Stomach (tissue), 9 donors: ENCODE measurements around the gene NTN4. TPM values are rescaled to one million over a fixed set of nuclear protein-coding genes. Genes with fewer than 3 reads are reported as not detected.
A peak's percentile ranks its signal among the peaks of the same experiment; 100 is the strongest.

ENCODE experiments used
- DNase-seq, 2 donors: peaks; one replicate each; pipeline versions ENCODE4 v3.0.0 to v3.0.0-alpha.2; 2013 to 2019
- H3K27ac ChIP-seq, 5 donors: fragments of 200-600 bp in 4 of 5; sonication (generic) in 4 of 5; one replicate each; pipeline ENCODE4 v1.5.1; 2013 to 2019; ENCODE audit warnings: mild to moderate bottlenecking in 1 of 5, moderate library complexity in 1 of 5
- H3K27me3 ChIP-seq, 3 donors: fragments of 200-600 bp; sonication (generic); one replicate each; pipeline ENCODE4 v1.5.1; 2017 to 2019; ENCODE audit warnings: mixed run types in 1 of 3
- H3K36me3 ChIP-seq, 4 donors: fragments of 200-600 bp; sonication (generic); 1 replicate in 3 of 4; 2 replicates in 1 of 4; pipeline ENCODE4 v1.5.1; 2016 to 2019
- H3K4me1 ChIP-seq, 4 donors: fragments of 200-600 bp; sonication (generic); one replicate each; pipeline ENCODE4 v1.5.1; 2016 to 2019
- H3K4me3 ChIP-seq, 4 donors: fragments of 200-600 bp; sonication (generic) in 3 of 4; one replicate each; pipeline ENCODE4 v1.5.1; 2016 to 2019; ENCODE audit warnings: mild to moderate bottlenecking in 1 of 4
- H3K9me3 ChIP-seq, 4 donors: fragments of 200-600 bp; sonication (generic); one replicate each; pipeline ENCODE4 v1.5.1; 2016 to 2019
- EP300 ChIP-seq: sonication (generic); formaldehyde crosslinking; IDR thresholded peaks from one replicate; pipeline ENCODE4 v1.6.1; 2017; ENCODE audit warnings: antibody characterized with exemption
- POLR2A ChIP-seq, 4 donors: fragments of 450-650 bp; IDR thresholded peaks; one replicate each; pipeline ENCODE4 v1.6.1; 2016; ENCODE audit warnings: antibody characterized with exemption in 4 of 4, control low read depth in 2 of 4, mild to moderate bottlenecking in 1 of 4, moderate library complexity in 1 of 4
- POLR2AphosphoS5 ChIP-seq, 3 donors: sonication (generic); formaldehyde crosslinking; IDR thresholded peaks; one replicate each; pipeline ENCODE4 v1.6.1; 2016; ENCODE audit warnings: antibody characterized with exemption in 3 of 3
- WGBS, 5 donors: extraction: QIAGEN DNeasy Blood & Tissue Kit in 3 of 5; methylation state at CpG; one replicate each; pipeline versions ENCODE4 v1.1.5 to v1.1.7; 2013 to 2018; 5-methylcytosine and 5-hydroxymethylcytosine counted together
- intact Hi-C: fragments of 100-400 bp; cut with DNase I; formaldehyde crosslinking; loops from one replicate; pipeline ENCODE4 v1.15.1; 2023; ENCODE audit warnings: low total_unique reads
- polyA plus RNA-seq, 3 donors: library from polyadenylated mRNA; stranded (reverse); fragments of 200-250 nt; gene quantifications; one replicate each; pipeline ENCODE4 v1.2.3, GENCODE V29; 2013
- total RNA-seq, 5 donors: library from RNA; depleted of rRNA; stranded (reverse); fragments of >200 nt; gene quantifications; one replicate each; pipeline versions ENCODE4 v1.1.0 to v1.2.3, GENCODE V29; 2014 to 2016
- TF ChIP-seq, protein P1 (sequence below), 7 experiments: fragments of 450-650 bp in 4 of 7; fragments of 200-600 bp in 3 of 7; sonication (generic) in 3 of 7; IDR thresholded peaks; one replicate each; pipeline ENCODE4 v1.5.1; 2016 to 2019; ENCODE audit warnings: antibody characterized with exemption in 7 of 7, control low read depth in 2 of 7, mild to moderate bottlenecking in 1 of 7
- donor health status: healthy with polysubstance abuse.
- donor health status: Bipolar disorder and iron deficiency.
- donor health status: healthy.

NTN4 gene
- total and polyA plus RNA-seq, 8 donors, result 10.5 to 110 (median 37.0) TPM

GRCh38 chr12:95646781-95647190 is 143.8 kb downstream of the NTN4 start:
- H3K27ac ChIP-seq, result no peak overlapping the region
- intact Hi-C loops, result no loop called here
- peak in 1 of 2 donors; percentile 36 for DNase-seq
- H3K27me3 ChIP-seq, result no peaks in the 10 kb centered on the region
- H3K36me3 ChIP-seq, result no peaks in the 10 kb centered on the region
- TF ChIP-seq EP300, result no peak
- TF ChIP-seq POLR2A (IDR thresholded peaks at IDR 0.05), result no peak
- TF ChIP-seq, protein P1, sequence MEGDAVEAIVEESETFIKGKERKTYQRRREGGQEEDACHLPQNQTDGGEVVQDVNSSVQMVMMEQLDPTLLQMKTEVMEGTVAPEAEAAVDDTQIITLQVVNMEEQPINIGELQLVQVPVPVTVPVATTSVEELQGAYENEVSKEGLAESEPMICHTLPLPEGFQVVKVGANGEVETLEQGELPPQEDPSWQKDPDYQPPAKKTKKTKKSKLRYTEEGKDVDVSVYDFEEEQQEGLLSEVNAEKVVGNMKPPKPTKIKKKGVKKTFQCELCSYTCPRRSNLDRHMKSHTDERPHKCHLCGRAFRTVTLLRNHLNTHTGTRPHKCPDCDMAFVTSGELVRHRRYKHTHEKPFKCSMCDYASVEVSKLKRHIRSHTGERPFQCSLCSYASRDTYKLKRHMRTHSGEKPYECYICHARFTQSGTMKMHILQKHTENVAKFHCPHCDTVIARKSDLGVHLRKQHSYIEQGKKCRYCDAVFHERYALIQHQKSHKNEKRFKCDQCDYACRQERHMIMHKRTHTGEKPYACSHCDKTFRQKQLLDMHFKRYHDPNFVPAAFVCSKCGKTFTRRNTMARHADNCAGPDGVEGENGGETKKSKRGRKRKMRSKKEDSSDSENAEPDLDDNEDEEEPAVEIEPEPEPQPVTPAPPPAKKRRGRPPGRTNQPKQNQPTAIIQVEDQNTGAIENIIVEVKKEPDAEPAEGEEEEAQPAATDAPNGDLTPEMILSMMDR (IDR thresholded peaks at IDR 0.05), result no peak
- H3K4me1 ChIP-seq, result peaks cover 0 to 9% (median 6%) of the 10 kb centered on the region in 4 donors
- WGBS, 5 donors, result 59 to 78% (median 71%) methylated on average over 5 of the region's 5 CpGs
- H3K4me3 ChIP-seq, result no peak overlapping the region
- H3K9me3 ChIP-seq, result no peaks in the 10 kb centered on the region

GRCh38 chr12:95643256-95643655 is 147.3 kb downstream of the NTN4 start:
- WGBS, 5 donors, result 73 to 98% (median 95%) methylated on average over 4 of the region's 4 CpGs
- H3K27me3 ChIP-seq, result no peaks in the 10 kb centered on the region
- TF ChIP-seq POLR2AphosphoS5 (IDR thresholded peaks at IDR 0.05) (no peak), EP300 (no peak), POLR2A (IDR thresholded peaks at IDR 0.05) (no peak)
- TF ChIP-seq, protein P1 (IDR thresholded peaks at IDR 0.05), result no peak
- H3K4me3 ChIP-seq, result no peak overlapping the region
- DNase-seq, result no peak
- H3K27ac ChIP-seq, result no peak overlapping the region
- H3K4me1 ChIP-seq, result peaks cover 0 to 8% (median 0%) of the 10 kb centered on the region in 4 donors
- H3K9me3 ChIP-seq, result no peaks in the 10 kb centered on the region
- H3K36me3 ChIP-seq, result no peaks in the 10 kb centered on the region
- intact Hi-C loops, result no loop called here

GRCh38 chr12:95642583-95642982 is 148.0 kb downstream of the NTN4 start:
- Histone ChIP-seq H3K9me3 (no peaks in the 10 kb centered on the region), H3K27me3 (no peaks in the 10 kb centered on the region), H3K4me1 (peaks cover 0 to 12% (median 0%) of the 10 kb centered on the region in 4 donors), H3K27ac (no peak overlapping the region), H3K36me3 (no peaks in the 10 kb centered on the region), H3K4me3 (no peak overlapping the region)
- peak in 1 of 2 donors; percentile 36 for DNase-seq
- intact Hi-C loops, result no loop called here
- TF ChIP-seq POLR2A (IDR thresholded peaks at IDR 0.05) (no peak), POLR2AphosphoS5 (IDR thresholded peaks at IDR 0.05) (no peak)
- WGBS, 5 donors, result 60 to 80% (median 68%) methylated on average over 6 of the region's 6 CpGs

DNA sequence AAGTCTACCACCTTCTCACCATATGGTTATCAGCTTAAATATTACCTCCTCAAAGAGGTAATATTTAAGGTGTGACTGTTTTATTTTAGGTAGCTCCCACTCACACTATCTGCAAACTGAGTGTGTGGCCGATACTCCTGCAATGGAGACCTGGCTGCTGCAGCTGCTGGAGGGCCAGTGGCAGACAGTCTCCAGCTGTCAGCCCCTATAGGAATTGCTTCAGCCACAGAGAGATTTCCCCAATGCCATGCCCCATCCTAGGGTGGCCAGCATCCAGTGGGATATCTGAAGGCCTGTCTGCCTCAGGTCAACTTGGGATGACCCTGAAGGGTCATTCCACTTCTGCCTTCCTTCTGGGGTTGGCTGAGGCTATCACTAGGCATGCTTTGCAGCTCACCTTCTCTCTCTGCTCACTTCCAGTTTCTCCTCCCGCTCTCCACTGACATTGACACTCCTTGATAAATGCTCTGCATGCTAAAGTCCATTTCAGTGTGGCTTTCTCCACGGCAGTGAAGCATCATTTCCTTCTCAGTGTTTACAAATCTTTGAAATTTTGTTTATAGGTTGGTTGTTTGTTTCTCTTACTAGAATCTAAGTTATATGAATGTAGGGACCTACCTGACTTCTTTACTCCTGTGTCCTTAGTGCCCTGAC is 149.1 kb downstream of the NTN4 start:
- intact Hi-C loops, result no loop called here
- no peak for DNase-seq
- Histone ChIP-seq H3K9me3 (no peaks in the 10 kb centered on the region), H3K36me3 (no peaks in the 10 kb centered on the region), H3K4me1 (peaks cover 0 to 9% (median 0%) of the 10 kb centered on the region in 4 donors), H3K27me3 (no peaks in the 10 kb centered on the region), H3K27ac (no peak overlapping the region), H3K4me3 (no peak overlapping the region)
- WGBS, 5 donors, result 41 to 56% (median 49%) methylated on average over 3 of the region's 3 CpGs
- TF ChIP-seq, protein P1 (IDR thresholded peaks at IDR 0.05), result no peak
- TF ChIP-seq POLR2AphosphoS5 (IDR thresholded peaks at IDR 0.05), result no peak
- no peak for TF ChIP-seq POLR2A (IDR thresholded peaks at IDR 0.05)
- TF ChIP-seq EP300, result no peak

- Histone ChIP-seq H3K27me3 (no peaks in the 10 kb centered on the region), H3K36me3 (no peaks in the 10 kb centered on the region), H3K4me3 (no peak overlapping the region), H3K9me3 (no peaks in the 10 kb centered on the region), H3K27ac (no peak overlapping the region), H3K4me1 (peaks cover 0 to 8% (median 2%) of the 10 kb centered on the region in 4 donors)
- DNase-seq, result no peak
- intact Hi-C loops, result no loop called here
- WGBS, 5 donors, result 70 to 79% (median 76%) methylated on average over 3 of the region's 3 CpGs
- TF ChIP-seq EP300 (no peak), POLR2A (IDR thresholded peaks at IDR 0.05) (no peak), POLR2AphosphoS5 (IDR thresholded peaks at IDR 0.05) (no peak)
- TF ChIP-seq, protein P1 (IDR thresholded peaks at IDR 0.05), result no peak
Measured at GRCh38 chr12:95640516-95640915, 150.0 kb downstream of the NTN4 start.
